WERI-Rb-1 (cell line): ENCODE measurements around the gene GCC2.

Experiments
- DNase-seq: peaks from one replicate; pipeline ENCODE4 v3.0.0-alpha.2; 2020
- H3K27ac ChIP-seq: fragments of 250-450 bp; sonication (Bioruptor Pico); 2 replicates; pipeline ENCODE4 v1.5.1; 2020; ENCODE audit warnings: mild to moderate bottlenecking, moderate library complexity
- H3K27me3 ChIP-seq: fragments of 250-450 bp; sonication (Bioruptor Pico); 2 replicates; pipeline ENCODE4 v1.5.1; 2021; ENCODE audit warnings: mild to moderate bottlenecking, low read depth, moderate library complexity; ENCODE audit not compliant: insufficient read depth, severe bottlenecking
- H3K36me3 ChIP-seq: fragments of 250-450 bp; sonication (Bioruptor Pico); 2 replicates; pipeline ENCODE4 v1.5.1; 2020; ENCODE audit warnings: mild to moderate bottlenecking, moderate library complexity
- H3K4me3 ChIP-seq: 2 replicates; pipeline ENCODE4 v1.5.1; 2011; ENCODE audit warnings: low read depth, mild to moderate bottlenecking, control low read depth, low read length
- H3K9me3 ChIP-seq: fragments of 250-450 bp; sonication (Bioruptor Pico); 2 replicates; pipeline ENCODE4 v1.5.1; 2021; ENCODE audit warnings: mild to moderate bottlenecking, moderate library complexity; ENCODE audit not compliant: severe bottlenecking
- CTCF ChIP-seq: IDR thresholded peaks from 2 replicates; pipeline ENCODE4 v1.5.1; 2011; ENCODE audit warnings: low read depth, mild to moderate bottlenecking, control low read depth, inconsistent platforms, low read length

The GCC2 gene

DNA sequence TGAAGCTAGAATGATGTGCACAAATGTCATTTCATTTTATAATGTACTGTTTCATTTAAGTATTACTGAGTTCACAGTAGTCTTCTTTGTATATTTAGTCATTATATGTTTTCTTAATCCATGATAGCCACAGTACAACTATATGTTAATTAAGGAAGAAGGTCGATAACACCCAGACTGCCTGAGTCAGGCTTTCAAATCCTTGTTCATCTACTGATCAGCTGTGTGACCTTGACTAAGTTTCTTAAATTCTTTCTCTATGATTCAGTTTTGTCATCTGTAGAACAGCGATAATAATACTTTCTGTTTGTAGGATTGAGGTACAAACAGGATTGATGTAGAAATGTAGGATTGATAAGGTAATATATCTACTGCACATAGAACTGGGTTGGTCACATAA, 5.4 kb downstream of the GCC2 start:
- DNase-seq: no peak
- Histone ChIP-seq H3K9me3 (peaks cover 2% of the 10 kb centered on the region), H3K27me3 (no peaks in the 10 kb centered on the region), H3K4me3 (no peak overlapping the region), H3K27ac (no peak overlapping the region), H3K36me3 (peaks cover 33% of the 10 kb centered on the region)
- no peak for TF ChIP-seq CTCF

GRCh38 chr2:108455571-108455970, 6.6 kb downstream of the GCC2 start:
- peaks cover 36% of the 10 kb centered on the region for H3K36me3 ChIP-seq
- no peak overlapping the region for H3K4me3 ChIP-seq
- no peak overlapping the region for H3K27ac ChIP-seq
- no peaks in the 10 kb centered on the region for H3K27me3 ChIP-seq
- peaks cover 2% of the 10 kb centered on the region for H3K9me3 ChIP-seq
- no peak for TF ChIP-seq CTCF
- no peak for DNase-seq

DNA sequence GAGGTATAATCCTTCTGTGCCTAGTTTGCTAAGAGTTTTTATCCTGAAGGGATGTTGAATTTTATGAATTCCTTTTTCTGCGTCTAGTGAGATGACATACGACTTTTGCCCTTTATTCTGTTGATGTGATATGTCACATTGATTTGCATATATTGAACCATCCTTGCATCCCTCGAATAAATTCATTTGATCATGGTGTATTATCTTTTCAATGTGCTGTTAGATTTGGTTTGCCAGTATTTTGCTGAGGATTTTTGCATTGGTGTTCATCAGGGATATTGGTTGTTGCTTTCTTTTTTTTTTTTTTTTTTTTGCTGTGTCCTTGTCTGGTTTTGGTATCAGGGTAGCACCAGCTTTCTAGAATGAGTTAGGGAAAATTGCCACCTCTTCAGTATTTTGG, 9.1 kb downstream of the GCC2 start:
- Histone ChIP-seq H3K9me3 (peaks cover 2% of the 10 kb centered on the region), H3K36me3 (peaks cover 35% of the 10 kb centered on the region), H3K27ac (no peak overlapping the region), H3K27me3 (no peaks in the 10 kb centered on the region), H3K4me3 (no peak overlapping the region)
- DNase-seq: no peak
- no peak for TF ChIP-seq CTCF

DNA sequence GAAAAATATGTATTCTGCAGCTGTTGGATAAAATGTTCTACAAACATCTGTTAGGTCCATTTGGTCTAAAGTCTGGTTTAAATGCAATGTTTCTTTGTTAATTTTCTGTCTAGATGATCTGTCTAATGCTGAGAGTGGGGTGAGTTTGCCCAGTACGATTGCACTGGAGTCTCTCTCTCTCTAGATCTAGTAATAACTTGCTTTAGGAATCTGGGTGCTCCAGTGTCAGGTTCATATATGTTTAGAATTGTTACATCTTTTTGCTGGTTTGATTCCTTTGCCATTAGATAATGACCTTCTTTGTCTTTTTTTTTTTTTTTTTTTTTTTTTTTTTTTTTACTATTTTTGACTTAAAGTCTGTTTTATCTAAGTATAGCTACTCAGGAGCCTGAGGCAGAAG, 10.4 kb downstream of the GCC2 start:
- H3K9me3 ChIP-seq: peaks cover 2% of the 10 kb centered on the region
- no peak overlapping the region for H3K4me3 ChIP-seq
- no peak overlapping the region for H3K27ac ChIP-seq
- no peaks in the 10 kb centered on the region for H3K27me3 ChIP-seq
- TF ChIP-seq CTCF: no peak
- H3K36me3 ChIP-seq: peaks cover 30% of the 10 kb centered on the region
- no peak for DNase-seq

DNA sequence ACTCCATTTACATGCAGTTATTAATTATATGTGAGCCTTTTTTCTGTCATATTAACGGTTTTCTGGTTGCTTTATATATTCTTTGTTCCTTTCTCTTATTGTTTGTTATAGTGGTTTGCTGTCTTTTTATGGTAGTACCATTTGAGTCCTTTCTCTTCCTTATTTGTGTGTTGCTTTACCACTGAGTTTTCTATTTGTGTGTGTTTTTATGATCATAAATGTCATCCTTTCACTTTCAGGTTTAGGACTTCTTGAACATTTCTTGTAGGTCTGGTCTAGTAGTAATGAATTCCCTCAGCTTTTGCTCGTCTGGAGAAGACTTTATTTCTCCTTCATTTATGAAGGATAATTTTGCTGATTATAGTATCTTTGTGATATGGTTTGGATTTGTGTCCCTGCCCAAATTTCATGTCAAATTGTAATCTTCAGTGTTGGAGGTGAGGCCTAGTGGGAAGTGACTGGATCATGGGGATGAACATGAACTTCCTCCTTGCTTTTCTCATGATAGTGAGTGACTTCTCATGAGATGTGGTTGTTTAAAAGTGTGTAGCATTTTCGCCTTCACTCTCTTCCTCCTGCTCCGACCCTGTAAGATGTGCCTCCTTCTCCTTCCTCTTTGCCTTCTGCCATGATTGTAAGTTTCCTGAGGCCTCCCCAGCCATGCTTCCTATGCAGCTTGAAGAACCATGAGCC, 11.5 kb downstream of the GCC2 start:
- DNase-seq: no peak
- Histone ChIP-seq H3K4me3 (no peak overlapping the region), H3K9me3 (peaks cover 2% of the 10 kb centered on the region), H3K27me3 (no peaks in the 10 kb centered on the region), H3K36me3 (peaks cover 24% of the 10 kb centered on the region), H3K27ac (no peak overlapping the region)
- no peak for TF ChIP-seq CTCF

GRCh38 chr2:108477099-108477498, 28.1 kb downstream of the GCC2 start:
- H3K27me3 ChIP-seq: no peaks in the 10 kb centered on the region
- no peak for DNase-seq
- no peak overlapping the region for H3K27ac ChIP-seq
- H3K36me3 ChIP-seq: peaks cover 46% of the 10 kb centered on the region
- H3K4me3 ChIP-seq: no peak overlapping the region
- H3K9me3 ChIP-seq: no peaks in the 10 kb centered on the region
- no peak for TF ChIP-seq CTCF
